H9 (cell line): ENCODE measurements around the gene SLC28A3. TPM values are rescaled to one million over a fixed set of nuclear protein-coding genes. Genes with fewer than 3 reads are reported as not detected.

Experiments
- DNase-seq: peaks from one replicate; pipeline ENCODE4 v3.0.0-alpha.2; 2017
- H2AFZ ChIP-seq: one replicate; pipeline ENCODE4 v1.6.1; 2013; ENCODE audit warnings: mild to moderate bottlenecking, low read length, control low read depth, moderate library complexity
- H2AK5ac ChIP-seq: 2 replicates; pipeline ENCODE4 v1.6.1; 2013; ENCODE audit warnings: low read length, control low read depth, mixed read lengths; ENCODE audit not compliant: insufficient read length
- H2BK120ac ChIP-seq: one replicate; pipeline ENCODE4 v1.6.1; 2013; ENCODE audit warnings: low read depth, mild to moderate bottlenecking, low read length, control low read depth, inconsistent platforms; ENCODE audit not compliant: poor library complexity, severe bottlenecking
- H2BK12ac ChIP-seq: 2 replicates; pipeline ENCODE4 v1.6.1; 2013; ENCODE audit warnings: low read length, control low read depth, mixed read lengths, low read depth; ENCODE audit not compliant: insufficient read length
- H2BK15ac ChIP-seq: 2 replicates; pipeline ENCODE4 v1.6.1; 2013; ENCODE audit warnings: low read depth, low read length, control low read depth
- H2BK20ac ChIP-seq: one replicate; pipeline ENCODE4 v1.6.1; 2013; ENCODE audit warnings: low read depth, mild to moderate bottlenecking, low read length, control low read depth, inconsistent platforms; ENCODE audit not compliant: poor library complexity, severe bottlenecking
- H2BK5ac ChIP-seq: 2 replicates; pipeline ENCODE4 v1.6.1; 2013; ENCODE audit warnings: low read length, control low read depth, mixed read lengths; ENCODE audit not compliant: insufficient read length
- H3K14ac ChIP-seq: 2 replicates; pipeline ENCODE4 v1.6.1; 2013; ENCODE audit warnings: low read length, control low read depth; ENCODE audit not compliant: insufficient read depth
- H3K18ac ChIP-seq: 2 replicates; pipeline ENCODE4 v1.6.1; 2013; ENCODE audit warnings: low read depth, mild to moderate bottlenecking, mixed read lengths, low read length, control low read depth; ENCODE audit not compliant: insufficient read length
- H3K23ac ChIP-seq: 2 replicates; pipeline ENCODE4 v1.6.1; 2013; ENCODE audit warnings: low read length, control low read depth, mixed read lengths, low read depth; ENCODE audit not compliant: insufficient read length
- H3K23me2 ChIP-seq: 2 replicates; pipeline ENCODE4 v1.6.1; 2013; ENCODE audit warnings: low read depth, mild to moderate bottlenecking, mixed read lengths, low read length, control low read depth; ENCODE audit not compliant: insufficient read length, poor library complexity, severe bottlenecking
- H3K27ac ChIP-seq: 2 replicates; pipeline ENCODE4 v1.5.1; 2013; ENCODE audit warnings: low read length, control low read depth, mixed read lengths, low read depth; ENCODE audit not compliant: insufficient read length
- H3K27me3 ChIP-seq: 2 replicates; pipeline ENCODE4 v1.6.1; 2013; ENCODE audit warnings: low read length, control low read depth, inconsistent platforms; ENCODE audit not compliant: insufficient read depth
- H3K4ac ChIP-seq: 2 replicates; pipeline ENCODE4 v1.6.1; 2013; ENCODE audit warnings: low read depth, mild to moderate bottlenecking, control low read depth, inconsistent platforms, low read length, moderate library complexity
- H3K4me1 ChIP-seq: 2 replicates; pipeline ENCODE4 v1.6.1; 2013; ENCODE audit warnings: low read length, control low read depth, inconsistent platforms; ENCODE audit not compliant: insufficient read depth
- H3K4me2 ChIP-seq: 2 replicates; pipeline ENCODE4 v1.6.1; 2013; ENCODE audit warnings: low read length, control low read depth, mixed read lengths; ENCODE audit not compliant: insufficient read length, insufficient read depth
- H3K56ac ChIP-seq: 2 replicates; pipeline ENCODE4 v1.6.1; 2013; ENCODE audit warnings: low read depth, mild to moderate bottlenecking, mixed read lengths, low read length, control low read depth; ENCODE audit not compliant: insufficient read length
- H3K79me1 ChIP-seq: 2 replicates; pipeline ENCODE4 v1.6.1; 2013; ENCODE audit warnings: low read depth, mild to moderate bottlenecking, moderate library complexity, low read length, control low read depth, inconsistent platforms; ENCODE audit not compliant: insufficient read depth, poor library complexity, severe bottlenecking
- H3K79me2 ChIP-seq: 2 replicates; pipeline ENCODE4 v1.6.1; 2013; ENCODE audit warnings: low read length, control low read depth, inconsistent platforms; ENCODE audit not compliant: insufficient read depth
- H3K9ac ChIP-seq: 2 replicates; pipeline ENCODE4 v1.6.1; 2013; ENCODE audit warnings: low read length, control low read depth, mixed read lengths; ENCODE audit not compliant: insufficient read length; ENCODE audit errors: extremely low read depth
- H3K9me3 ChIP-seq: one replicate; pipeline ENCODE4 v1.6.1; 2013; ENCODE audit warnings: low read depth, low read length, inconsistent platforms; ENCODE audit not compliant: control insufficient read depth
- H3T11ph ChIP-seq: one replicate; pipeline ENCODE4 v1.6.1; 2013; ENCODE audit warnings: mild to moderate bottlenecking, low read length, control low read depth, inconsistent platforms
- H4K20me1 ChIP-seq: one replicate; pipeline ENCODE4 v1.6.1; 2013; ENCODE audit not compliant: control insufficient read depth, insufficient read length, insufficient read depth
- H4K5ac ChIP-seq: 2 replicates; pipeline ENCODE4 v1.6.1; 2013; ENCODE audit warnings: low read depth, mild to moderate bottlenecking, mixed read lengths, low read length, control low read depth; ENCODE audit not compliant: insufficient read length
- H4K8ac ChIP-seq: replicated peaks from 2 replicates; pipeline ENCODE4 v1.6.1; 2013; ENCODE audit warnings: low read length, control low read depth, mixed read lengths, low read depth; ENCODE audit not compliant: insufficient read length
- H4K91ac ChIP-seq: 2 replicates; pipeline ENCODE4 v1.6.1; 2013; ENCODE audit warnings: low read depth, mild to moderate bottlenecking, moderate library complexity, mixed read lengths, low read length, control low read depth; ENCODE audit not compliant: insufficient read length
- H3K27ac Mint-ChIP-seq, 3 experiments: 2 replicates in 2 of 3; 3 replicates in 1 of 3; pipeline ENCODE4 v1.8.0; 2020 to 2021; ENCODE audit warnings: mixed read lengths in 3 of 3, mild to moderate bottlenecking in 1 of 3, moderate library complexity in 1 of 3
- H3K27me3 Mint-ChIP-seq: 2 replicates; pipeline ENCODE4 v1.8.0; 2021; ENCODE audit warnings: low read depth, mild to moderate bottlenecking, moderate library complexity, mixed read lengths
- H3K36me3 Mint-ChIP-seq, 3 experiments: 2 replicates in 2 of 3; 3 replicates in 1 of 3; pipeline ENCODE4 v1.8.0; 2020 to 2021; ENCODE audit warnings: low read depth in 3 of 3, mixed read lengths in 3 of 3; ENCODE audit not compliant: insufficient read depth in 1 of 3
- H3K4me1 Mint-ChIP-seq, 2 experiments: 2 replicates each; pipeline ENCODE4 v1.8.0; 2020; ENCODE audit warnings: mixed read lengths in 2 of 2
- H3K4me3 Mint-ChIP-seq, 2 experiments: 2 replicates in 1 of 2; 3 replicates in 1 of 2; pipeline ENCODE4 v1.8.0; 2020 to 2021; ENCODE audit warnings: mild to moderate bottlenecking in 2 of 2, mixed read lengths in 2 of 2, moderate library complexity in 1 of 2
- H3K9me3 Mint-ChIP-seq, 2 experiments: 2 replicates in 1 of 2; 3 replicates in 1 of 2; pipeline ENCODE4 v1.8.0; 2020; ENCODE audit warnings: mild to moderate bottlenecking in 2 of 2, mixed read lengths in 2 of 2, moderate library complexity in 1 of 2
- WGBS: extraction: QIAGEN DNeasy Blood & Tissue Kit; methylation state at CpG from one replicate; pipeline ENCODE4 v1.1.7; 2013; ENCODE audit warnings: missing lambda C conversion rate, low lambda C conversion rate, mixed read lengths; ENCODE audit not compliant: insufficient read length; ENCODE audit errors: extremely low coverage; 5-methylcytosine and 5-hydroxymethylcytosine counted together
- total RNA-seq: library from RNA; stranded (reverse); gene quantifications from 2 replicates; pipeline ENCODE4 v1.2.1, GENCODE V29; 2021
- TF ChIP-seq, protein P1 (sequence below): fragments of 200-600 bp; sonication (generic); conservative IDR thresholded peaks from 3 replicates; pipeline ENCODE4 v1.8.0; 2021; ENCODE audit warnings: antibody characterized with exemption, mild to moderate bottlenecking

Gene SLC28A3
- total RNA-seq, 1 experiment from 2014 or later: not detected

DNA sequence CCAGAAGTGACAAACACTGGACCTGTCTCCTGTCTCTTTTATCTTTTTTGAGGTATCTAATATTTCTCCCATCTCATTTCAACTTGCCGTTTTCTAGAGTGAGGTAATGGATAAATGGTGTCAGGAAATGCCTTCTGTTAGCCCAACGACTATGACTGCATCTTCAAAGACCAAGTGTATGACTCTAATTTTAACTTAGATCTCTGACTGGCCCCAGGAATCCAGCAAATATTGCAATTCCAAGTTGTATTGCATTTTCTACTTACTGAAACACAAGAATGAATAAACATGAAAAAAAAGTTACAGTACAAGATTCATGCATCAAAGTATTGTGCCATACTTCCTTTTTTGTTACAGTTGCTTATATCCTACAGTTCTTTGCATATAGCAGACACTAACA lies 26.3 kb downstream of the SLC28A3 start:
- no peak overlapping the region for H4K5ac ChIP-seq
- WGBS: no CpG with 5 or more reads among the region's 2 CpGs
- Mint-ChIP-seq H3K4me3 (no peak overlapping the region), H3K4me1 (no peaks in the 10 kb centered on the region), H3K9me3 (no peaks in the 10 kb centered on the region), H3K36me3 (no peaks in the 10 kb centered on the region), H3K27ac (no peak overlapping the region), H3K27me3 (peaks cover 3% of the 10 kb centered on the region)
- no peak overlapping the region for H3K23ac ChIP-seq
- no peak overlapping the region for H3K4me2 ChIP-seq
- no peak overlapping the region for H2AFZ ChIP-seq
- no peak overlapping the region for H4K8ac ChIP-seq
- no peak overlapping the region for H2BK5ac ChIP-seq
- H3K56ac ChIP-seq: no peak overlapping the region
- no peaks in the 10 kb centered on the region for H3K79me1 ChIP-seq
- no peak overlapping the region for H4K91ac ChIP-seq
- no peak overlapping the region for H3K14ac ChIP-seq
- no peaks in the 10 kb centered on the region for H4K20me1 ChIP-seq
- no peak overlapping the region for H3K9ac ChIP-seq
- H2AK5ac ChIP-seq: no peak overlapping the region
- no peak overlapping the region for H3K27ac ChIP-seq
- no peak overlapping the region for H3K18ac ChIP-seq
- no peaks in the 10 kb centered on the region for H3K27me3 ChIP-seq
- DNase-seq: no peak
- no peak overlapping the region for H2BK120ac ChIP-seq
- no peak overlapping the region for H2BK12ac ChIP-seq
- no peak overlapping the region for H2BK20ac ChIP-seq
- no peak overlapping the region for H3T11ph ChIP-seq
- no peaks in the 10 kb centered on the region for H3K23me2 ChIP-seq
- no peaks in the 10 kb centered on the region for H3K79me2 ChIP-seq
- H2BK15ac ChIP-seq: no peak overlapping the region
- TF ChIP-seq, protein P1, sequence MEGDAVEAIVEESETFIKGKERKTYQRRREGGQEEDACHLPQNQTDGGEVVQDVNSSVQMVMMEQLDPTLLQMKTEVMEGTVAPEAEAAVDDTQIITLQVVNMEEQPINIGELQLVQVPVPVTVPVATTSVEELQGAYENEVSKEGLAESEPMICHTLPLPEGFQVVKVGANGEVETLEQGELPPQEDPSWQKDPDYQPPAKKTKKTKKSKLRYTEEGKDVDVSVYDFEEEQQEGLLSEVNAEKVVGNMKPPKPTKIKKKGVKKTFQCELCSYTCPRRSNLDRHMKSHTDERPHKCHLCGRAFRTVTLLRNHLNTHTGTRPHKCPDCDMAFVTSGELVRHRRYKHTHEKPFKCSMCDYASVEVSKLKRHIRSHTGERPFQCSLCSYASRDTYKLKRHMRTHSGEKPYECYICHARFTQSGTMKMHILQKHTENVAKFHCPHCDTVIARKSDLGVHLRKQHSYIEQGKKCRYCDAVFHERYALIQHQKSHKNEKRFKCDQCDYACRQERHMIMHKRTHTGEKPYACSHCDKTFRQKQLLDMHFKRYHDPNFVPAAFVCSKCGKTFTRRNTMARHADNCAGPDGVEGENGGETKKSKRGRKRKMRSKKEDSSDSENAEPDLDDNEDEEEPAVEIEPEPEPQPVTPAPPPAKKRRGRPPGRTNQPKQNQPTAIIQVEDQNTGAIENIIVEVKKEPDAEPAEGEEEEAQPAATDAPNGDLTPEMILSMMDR: no peak
- H3K4me1 ChIP-seq: no peaks in the 10 kb centered on the region
- no peaks in the 10 kb centered on the region for H3K9me3 ChIP-seq
- H3K4ac ChIP-seq: no peak overlapping the region
